Activated CD8-positive, alpha-beta memory T cell treated with anti-CD3 and anti-CD28 coated beads for 48 hours (primary cell): Measurements from ENCODE around the gene CACNA1E.

Source experiments
- DNase-seq, 3 experiments: peaks; one replicate each; pipeline ENCODE4 v3.0.0-alpha.2; 2020; ENCODE audit warnings: low read depth in 2 of 3, low spot score in 2 of 3

The CACNA1E gene

GRCh38 chr1:181483285-181484195 is at the start of gene CACNA1E:
Gene CACNA1E (plus strand): TSS chr1:181483517. CDS start chr1:181483745, 228 bp downstream.
- no peak for DNase-seq

- DNase-seq = no peak
Measured at GRCh38 chr1:181433931-181434330, 49.4 kb upstream of the CACNA1E start.

- no peak for DNase-seq
Measured at GRCh38 chr1:181438013-181438412, 45.3 kb upstream of the CACNA1E start.

- DNase-seq = no peak
Measured at GRCh38 chr1:181440510-181440909, 42.8 kb upstream of the CACNA1E start.

GRCh38 chr1:181442181-181442525 is 41.2 kb upstream of the CACNA1E start:
- DNase-seq = no peak

- DNase-seq = no peak
Measured at GRCh38 chr1:181443231-181443853, 40.0 kb upstream of the CACNA1E start.

- DNase-seq = no peak
Measured at GRCh38 chr1:181445436-181445835, 37.9 kb upstream of the CACNA1E start.

- DNase-seq = no peak
Measured at GRCh38 chr1:181448461-181448860, 34.9 kb upstream of the CACNA1E start.

GRCh38 chr1:181451661-181452230 is 31.6 kb upstream of the CACNA1E start:
- no peak for DNase-seq

- no peak for DNase-seq
Measured at GRCh38 chr1:181452746-181453145, 30.6 kb upstream of the CACNA1E start.

GRCh38 chr1:181453541-181454201 is 29.6 kb upstream of the CACNA1E start:
- DNase-seq = no peak

- no peak for DNase-seq
Measured at GRCh38 chr1:181456551-181456950, 26.8 kb upstream of the CACNA1E start.

- no peak for DNase-seq
Measured at GRCh38 chr1:181458419-181458818, 24.9 kb upstream of the CACNA1E start.

- no peak for DNase-seq
Measured at GRCh38 chr1:181459067-181459466, 24.2 kb upstream of the CACNA1E start.

- DNase-seq = no peak
Measured at GRCh38 chr1:181469829-181470228, 13.5 kb upstream of the CACNA1E start.

- DNase-seq = no peak
Measured at GRCh38 chr1:181475580-181475979, 7.7 kb upstream of the CACNA1E start.

- no peak for DNase-seq
Measured at GRCh38 chr1:181476581-181476980, 6.7 kb upstream of the CACNA1E start.

GRCh38 chr1:181478306-181478705 is 5.0 kb upstream of the CACNA1E start:
- no peak for DNase-seq

- no peak for DNase-seq
Measured at GRCh38 chr1:181479137-181479745, 4.1 kb upstream of the CACNA1E start.

- DNase-seq = no peak
Measured at GRCh38 chr1:181482001-181482430, 1.3 kb upstream of the CACNA1E start.
